ENCODE data around the gene CDH22.

DNA sequence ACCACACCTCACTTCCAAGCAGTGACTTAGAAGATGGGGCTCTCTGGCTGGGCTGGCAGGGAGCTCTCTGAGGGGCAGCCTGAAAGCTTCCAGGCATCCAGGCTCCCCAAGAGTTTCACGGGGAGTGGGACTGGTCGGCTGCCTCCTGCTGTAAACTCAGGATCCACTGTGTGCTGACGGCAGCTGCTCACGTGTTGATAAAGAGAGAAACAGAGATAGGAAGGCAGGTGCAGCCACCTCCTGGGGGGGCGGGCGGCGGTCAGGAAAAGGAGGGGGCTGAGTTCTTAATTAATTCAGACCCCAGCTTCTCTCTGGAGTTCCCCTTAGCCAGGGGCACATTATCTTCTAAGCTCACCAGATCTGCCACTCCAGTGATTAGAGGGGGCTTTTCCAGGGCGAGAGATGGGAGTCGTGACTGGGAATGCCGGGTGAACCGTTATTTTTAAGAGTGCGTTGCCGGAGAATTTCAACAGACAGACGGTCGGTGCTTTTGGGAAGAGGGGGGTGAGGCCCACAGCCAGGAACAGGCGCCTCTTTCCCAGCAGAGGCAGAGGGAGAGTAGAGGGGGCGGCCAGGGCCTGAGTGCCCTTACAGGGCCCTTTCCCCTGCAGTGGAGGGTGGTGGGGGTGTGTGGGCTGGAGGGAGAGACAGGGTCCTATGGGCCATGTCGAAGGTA lies 119.3 kb downstream of the CDH22 start:
- TF ChIP-seq EZH2phosphoT487 (IDR thresholded peaks at IDR 0.05; ENCODE audit: unreplicated experiment) (no peak), EZH2 (IDR thresholded peaks at IDR 0.05; ENCODE audit: low read depth, unreplicated experiment) (no peak)

Data from GM23338 (cell line).